ENCODE results near the gene SLC25A5.
A peak's percentile ranks its signal among the peaks of the same experiment; 100 is the strongest.
"Not testable (repeated sequence)": the region's sequence is repeated elsewhere in the genome, so short reads cannot be mapped to it uniquely, and the experiment has no call there.

SLC25A5 gene

GRCh38 chrX:119467842-119468550, at the start of gene SLC25A5:
TSS of gene SLC25A5 (plus strand) at chrX:119468444. CDS start at chrX:119468516, 72 bp downstream.
- peak; percentile 82 to 87 for DNase-seq

GRCh38 chrX:119419146-119419545, 49.1 kb upstream of the SLC25A5 start:
- DNase-seq = no peak

GRCh38 chrX:119419898-119420297, 48.3 kb upstream of the SLC25A5 start:
- DNase-seq = no peak

GRCh38 chrX:119421016-119421705, 47.1 kb upstream of the SLC25A5 start:
- no peak for DNase-seq

GRCh38 chrX:119423631-119424030, 44.6 kb upstream of the SLC25A5 start:
- DNase-seq = peak in 1 of 2 experiments; percentile 31

- DNase-seq = no peak
These were observed 43.2 kb upstream of the SLC25A5 start for GRCh38 chrX:119424999-119425398.

- peak in 1 of 2 experiments; percentile 17 for DNase-seq
These were observed 41.0 kb upstream of the SLC25A5 start for GRCh38 chrX:119427024-119427794.

GRCh38 chrX:119427795-119428185, 40.5 kb upstream of the SLC25A5 start:
- no peak for DNase-seq

GRCh38 chrX:119429471-119429870, 38.8 kb upstream of the SLC25A5 start:
- no peak for DNase-seq

GRCh38 chrX:119441295-119441694, 26.9 kb upstream of the SLC25A5 start:
- not testable (repeated sequence) for DNase-seq

GRCh38 chrX:119442286-119442685, 26.0 kb upstream of the SLC25A5 start:
- no peak for DNase-seq

GRCh38 chrX:119453202-119453601, 15.0 kb upstream of the SLC25A5 start:
- no peak for DNase-seq

GRCh38 chrX:119455264-119455663, 13.0 kb upstream of the SLC25A5 start:
- no peak for DNase-seq

- no peak for DNase-seq
These were observed 9.1 kb upstream of the SLC25A5 start for GRCh38 chrX:119459181-119459580.

GRCh38 chrX:119465555-119465954, 2.7 kb upstream of the SLC25A5 start:
- no peak for DNase-seq

- DNase-seq = no peak
These were observed 1.3 kb upstream of the SLC25A5 start for GRCh38 chrX:119466970-119467369.

- no peak for DNase-seq
These were observed 811 bp upstream of the SLC25A5 start for GRCh38 chrX:119467433-119467832.

- DNase-seq = peak; percentile 91 to 92
These were observed 488 bp downstream of the SLC25A5 start for GRCh38 chrX:119468551-119469312.

GRCh38 chrX:119469313-119469635, 1.0 kb downstream of the SLC25A5 start:
- DNase-seq = no peak

- no peak for DNase-seq
These were observed 6.6 kb downstream of the SLC25A5 start for GRCh38 chrX:119474615-119475388.

GRCh38 chrX:119475389-119476101, 7.3 kb downstream of the SLC25A5 start:
- DNase-seq = no peak

All from activated T-cell treated with anti-CD3 and anti-CD28 coated beads, Interleukin-2, amount 50 U/mL, for 48 hours (primary cell).